HG02973 (cell line): ENCODE data around the gene NKX2-3.

Experiments used
- ATAC-seq: cut with Tn5 transposase; IDR thresholded peaks from one replicate; pipeline ENCODE4 v1.9.1; 2021; ENCODE audit warnings: moderate library complexity; ENCODE audit not compliant: unreplicated experiment

The NKX2-3 gene

DNA sequence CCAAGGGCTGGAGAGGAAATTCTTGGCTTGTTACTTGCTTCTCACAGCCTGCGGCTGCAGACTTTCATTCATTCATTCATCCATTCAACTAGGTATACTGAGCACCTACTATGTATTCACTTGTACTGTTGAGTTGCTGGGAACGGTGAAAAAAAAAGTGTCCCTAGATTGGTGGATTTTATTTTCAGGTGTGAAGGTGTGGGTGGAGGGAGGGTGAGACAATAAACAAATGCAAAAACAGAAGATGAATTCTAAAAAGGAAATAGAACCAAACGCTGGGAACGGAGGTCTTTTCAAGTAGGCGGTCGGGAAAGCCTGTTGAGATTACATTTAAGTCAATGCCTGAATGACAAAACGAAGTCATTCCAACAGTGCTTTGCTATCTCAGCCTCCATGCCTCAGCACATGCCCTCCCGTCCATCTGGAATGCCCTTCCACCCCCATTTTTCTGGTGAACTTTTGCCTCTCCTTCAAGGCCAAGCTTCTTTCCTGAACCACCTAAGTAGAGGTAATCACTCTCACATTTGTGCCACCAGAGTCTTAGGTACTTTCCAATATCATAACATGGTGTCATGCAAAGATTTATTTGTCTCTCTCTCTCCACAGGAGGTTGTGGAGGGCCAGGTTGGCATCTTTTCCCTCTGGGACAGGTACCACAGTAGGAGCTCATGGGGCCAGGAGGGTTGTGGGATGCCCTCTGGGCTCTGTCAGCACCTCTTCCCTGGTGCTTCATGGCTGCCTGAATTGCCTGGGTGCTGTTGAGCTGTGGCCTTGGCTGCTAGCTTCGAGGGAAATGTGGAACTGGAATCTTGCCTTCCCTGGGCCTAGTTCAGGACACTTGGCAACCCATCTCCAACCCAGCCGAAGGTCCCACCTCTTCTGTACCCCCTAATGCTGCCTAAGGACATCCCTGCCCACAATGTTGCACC lies 5.5 kb downstream of the NKX2-3 start:
- ATAC-seq = no peak

DNA sequence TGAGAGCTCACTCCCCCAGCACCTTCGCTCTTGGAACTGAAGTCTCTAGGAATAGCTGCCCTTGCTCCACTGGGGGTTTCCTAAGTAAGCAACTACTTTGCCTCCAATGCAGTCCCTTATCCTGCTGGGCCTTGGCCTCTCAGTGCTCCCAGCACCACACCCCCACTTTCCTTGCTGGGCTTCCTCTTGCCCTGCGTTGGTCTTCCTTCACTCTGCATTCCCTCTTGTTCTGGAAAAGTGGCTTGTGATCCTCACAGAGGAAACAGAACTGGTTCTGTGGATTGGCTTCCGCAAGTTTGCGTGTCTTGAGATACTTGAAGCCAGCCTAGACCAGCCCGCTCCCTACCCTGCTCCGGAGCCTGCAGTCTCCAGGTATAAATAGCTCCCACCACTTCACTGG lies 6.4 kb downstream of the NKX2-3 start:
- ATAC-seq = no peak

DNA sequence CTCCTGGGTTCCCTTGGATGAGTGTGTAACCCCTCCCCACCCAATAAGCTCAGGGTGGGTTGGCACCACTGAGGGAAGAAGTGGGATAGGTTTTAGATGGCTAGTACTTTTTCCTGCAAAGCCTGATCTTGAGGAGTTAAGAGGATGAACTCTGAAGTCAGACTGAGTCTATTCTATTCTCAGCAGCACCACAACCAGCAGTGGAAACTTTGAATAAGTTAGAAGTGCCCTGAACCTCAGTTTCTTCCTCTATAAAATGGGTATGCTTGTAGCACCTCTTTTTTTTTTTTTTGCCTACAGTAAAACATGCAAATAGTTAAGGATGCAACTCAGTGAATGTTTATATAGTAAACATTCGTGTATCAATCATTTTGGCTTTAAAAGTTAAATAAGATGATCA lies 7.1 kb downstream of the NKX2-3 start:
- ATAC-seq = no peak

DNA sequence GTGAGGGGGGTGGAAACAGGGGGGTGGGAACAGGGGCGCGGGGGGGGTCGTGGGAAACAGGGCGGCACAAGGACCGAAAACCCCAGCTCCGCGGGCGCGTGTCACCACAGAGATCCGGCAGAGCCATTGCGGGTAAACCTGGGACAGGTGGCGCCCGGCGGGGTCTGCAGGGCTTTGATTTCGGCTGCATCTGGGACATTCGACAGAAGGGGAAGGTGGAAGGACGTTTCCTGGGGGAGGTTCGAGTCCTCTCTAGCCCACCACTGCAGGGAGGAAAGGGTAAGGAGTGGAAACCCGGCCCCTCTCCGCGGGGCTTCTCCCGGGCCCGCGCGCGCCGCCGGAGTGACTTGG lies 7.5 kb downstream of the NKX2-3 start:
- ATAC-seq = no peak

DNA sequence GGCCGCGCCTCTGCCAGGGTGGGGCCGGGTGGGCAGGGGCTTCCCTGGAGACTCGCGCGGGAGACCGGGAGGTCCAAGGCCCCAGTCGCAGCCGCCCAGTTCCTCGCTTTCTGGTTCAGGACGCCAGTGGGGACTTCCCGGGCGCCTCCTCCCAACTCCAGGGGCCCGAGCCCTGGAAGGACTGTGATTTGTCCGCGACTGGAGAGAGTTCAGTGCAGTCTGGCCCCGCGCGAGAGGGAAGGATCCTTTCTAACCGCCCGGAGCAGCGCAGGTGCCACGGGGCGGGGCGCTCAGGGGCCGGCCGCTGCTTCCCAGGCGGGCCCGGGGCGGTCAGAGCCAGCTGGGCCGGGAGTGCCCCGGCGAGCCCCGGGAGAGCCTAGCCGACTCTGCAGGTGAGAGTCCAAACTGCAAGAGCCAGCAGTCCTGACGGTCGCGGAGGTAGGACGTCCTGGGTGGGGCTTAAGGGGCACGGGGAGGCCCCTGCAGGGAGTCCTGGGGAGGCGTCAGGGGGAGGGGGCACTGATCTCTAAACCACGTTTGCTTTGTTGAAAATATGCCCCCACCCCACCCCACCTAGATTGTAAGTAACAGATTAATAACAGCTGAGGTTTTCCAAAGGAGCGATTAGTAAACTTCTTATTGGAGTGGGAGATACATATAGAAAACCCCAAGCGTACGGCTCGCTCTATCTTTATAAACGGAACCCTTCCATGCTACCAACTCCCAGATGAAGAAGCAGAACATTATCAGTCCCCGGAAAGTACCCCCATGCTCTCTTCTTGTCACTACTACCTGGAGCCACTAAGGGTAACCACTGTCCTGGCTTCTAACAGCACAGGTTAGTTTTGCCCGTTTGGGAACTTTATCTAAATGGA lies 8.2 kb downstream of the NKX2-3 start:
- ATAC-seq = no peak

DNA sequence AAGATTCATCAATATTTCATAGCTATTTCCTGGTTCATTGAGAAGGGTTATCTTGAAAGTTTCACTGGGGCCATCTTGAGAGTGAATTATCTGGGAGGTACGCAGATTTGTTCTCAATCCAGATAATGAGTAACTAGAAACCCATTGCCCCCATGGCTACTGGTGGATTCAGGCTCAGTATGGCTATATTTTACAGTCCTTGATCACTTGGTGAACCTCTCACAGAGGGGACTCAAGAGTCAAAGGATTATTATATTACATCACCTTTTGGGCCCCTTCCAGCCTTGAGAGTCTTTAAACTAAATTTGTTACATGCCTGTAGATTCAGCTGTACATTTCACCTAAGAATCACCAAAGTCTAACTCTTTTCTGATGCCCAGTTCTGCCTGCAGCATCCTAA lies 11.6 kb downstream of the NKX2-3 start:
- ATAC-seq = no peak

DNA sequence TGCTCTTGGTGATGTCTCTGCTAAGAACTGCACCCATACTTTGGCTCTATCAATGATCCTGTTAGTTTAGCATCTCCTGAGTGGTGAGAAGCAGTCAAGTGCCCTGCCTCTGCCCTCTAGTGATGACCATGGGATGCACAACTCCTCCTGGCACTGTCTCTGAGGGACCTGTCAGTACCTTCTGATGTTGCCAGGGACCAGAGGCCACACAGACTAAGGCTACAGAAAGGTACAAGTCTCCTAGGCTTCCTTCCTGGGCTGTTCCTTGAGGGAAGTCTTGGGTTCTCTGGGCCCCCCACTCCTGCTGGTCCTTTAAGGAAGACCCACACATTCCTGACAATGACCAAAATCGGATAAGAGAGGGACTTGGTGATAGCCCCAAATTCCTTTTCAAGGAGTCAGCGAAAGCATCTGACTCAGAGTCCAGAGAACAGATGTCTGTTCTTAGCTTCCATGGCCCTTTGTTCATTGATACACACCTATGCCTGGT lies 15.3 kb downstream of the NKX2-3 start:
- ATAC-seq = no peak

DNA sequence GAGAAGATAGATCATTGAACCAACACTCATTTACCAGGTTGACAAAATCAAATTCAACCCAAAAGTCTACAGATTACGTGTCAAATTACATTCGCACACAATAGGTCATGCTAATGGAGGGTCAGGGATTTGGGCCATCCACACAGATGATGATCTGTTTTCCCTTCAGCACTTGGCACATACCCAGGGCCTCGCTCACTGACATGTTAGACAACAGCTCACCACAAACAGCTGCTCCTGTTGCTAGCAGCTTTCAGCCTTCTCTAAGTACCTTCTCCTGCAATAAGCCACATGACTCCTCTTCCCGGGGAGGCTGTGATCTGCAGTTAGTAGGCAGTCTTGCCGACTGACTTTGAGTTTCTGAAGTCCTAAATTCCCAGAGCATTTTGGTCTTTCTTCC lies 18.4 kb downstream of the NKX2-3 start:
- no peak for ATAC-seq

DNA sequence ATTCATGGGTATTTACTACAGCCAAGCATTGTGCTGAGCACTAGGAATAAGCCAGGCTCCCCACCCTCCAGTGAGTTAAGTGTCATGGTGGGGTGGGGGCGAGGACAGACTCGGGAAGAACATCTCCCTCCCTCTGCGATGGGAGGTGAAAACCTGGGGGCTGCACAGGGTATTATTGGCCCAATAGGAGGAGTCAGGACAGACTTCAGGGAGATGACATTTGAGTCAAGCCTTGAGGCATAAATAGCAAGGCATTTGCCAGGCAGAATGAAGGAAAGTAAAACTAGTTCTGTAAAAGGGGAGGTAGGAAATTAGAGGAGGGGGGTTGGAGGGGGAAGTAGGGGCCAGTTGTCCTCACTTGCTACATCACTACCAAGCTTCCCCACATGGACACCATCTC lies 18.9 kb downstream of the NKX2-3 start:
- no peak for ATAC-seq

DNA sequence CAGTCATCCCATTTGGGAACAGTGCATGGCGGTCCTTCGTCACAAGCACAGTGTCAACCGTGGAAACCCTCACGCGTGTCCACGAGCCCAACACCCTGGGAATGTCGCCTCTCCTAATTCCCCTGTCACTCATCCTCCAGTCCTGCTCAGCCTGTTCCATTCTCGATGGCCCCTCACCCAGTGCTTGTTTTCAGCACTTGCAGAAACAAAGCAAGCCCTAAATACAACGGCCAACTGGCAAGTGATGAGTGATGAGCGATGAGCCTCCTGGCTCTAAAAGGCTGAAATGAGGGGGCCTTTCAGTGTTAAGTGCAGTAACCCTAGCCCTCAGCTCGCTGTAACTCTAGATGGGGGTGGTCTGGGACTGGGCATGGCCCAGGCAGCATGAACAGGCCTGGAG lies 22.6 kb downstream of the NKX2-3 start:
- ATAC-seq = no peak

DNA sequence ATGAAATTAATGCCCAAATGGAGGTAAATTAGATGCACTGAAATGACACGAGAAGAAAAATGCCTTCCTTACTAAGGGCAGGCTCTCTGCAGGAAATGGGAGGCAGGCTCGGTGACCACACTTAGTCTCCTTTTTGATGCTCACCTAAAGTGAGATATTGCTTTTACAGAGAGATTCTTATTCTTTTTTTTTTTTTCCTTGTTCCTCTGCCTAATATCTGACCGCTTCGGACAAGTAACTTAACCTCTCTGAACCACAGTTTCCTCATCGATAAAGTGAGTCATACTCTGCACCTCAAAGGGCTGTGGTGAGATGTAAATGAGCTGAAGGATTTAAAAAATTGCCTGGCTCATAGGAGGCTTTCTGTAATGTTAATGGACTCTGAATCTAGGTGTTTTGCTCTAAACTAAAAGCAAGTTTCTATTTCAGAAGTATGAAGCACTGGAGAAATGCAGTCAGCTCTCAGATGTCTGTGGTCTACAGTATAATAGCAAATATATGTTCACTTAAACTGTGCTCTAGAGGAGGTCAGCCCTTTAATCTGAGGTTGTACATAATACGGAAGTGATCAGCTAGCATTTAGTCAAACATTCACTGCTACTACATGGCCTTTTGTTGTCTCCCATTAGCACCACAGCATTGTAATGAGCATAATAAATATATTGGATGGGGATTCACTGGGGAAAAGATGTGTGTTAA lies 23.2 kb downstream of the NKX2-3 start:
- peak; percentile 91 for ATAC-seq

DNA sequence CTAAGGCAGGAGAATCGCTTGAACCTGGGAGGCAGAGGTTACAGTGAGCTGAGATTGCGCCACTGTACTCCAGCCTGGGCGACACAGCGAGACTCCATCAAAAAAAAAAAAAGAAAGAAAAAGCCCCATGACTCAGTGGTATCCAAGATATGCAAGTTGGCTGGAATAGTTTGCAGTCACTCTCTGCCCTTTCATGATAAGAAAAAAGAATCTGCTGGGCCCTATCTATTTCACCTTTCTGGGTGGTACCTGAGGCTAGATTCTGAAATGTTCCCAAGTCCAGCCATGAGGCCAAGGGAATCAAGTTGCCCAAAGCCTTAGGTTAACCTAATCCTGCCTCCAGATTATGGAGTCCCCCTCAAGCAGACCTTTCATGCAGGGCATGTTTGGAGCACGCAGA lies 24.3 kb downstream of the NKX2-3 start:
- no peak for ATAC-seq

DNA sequence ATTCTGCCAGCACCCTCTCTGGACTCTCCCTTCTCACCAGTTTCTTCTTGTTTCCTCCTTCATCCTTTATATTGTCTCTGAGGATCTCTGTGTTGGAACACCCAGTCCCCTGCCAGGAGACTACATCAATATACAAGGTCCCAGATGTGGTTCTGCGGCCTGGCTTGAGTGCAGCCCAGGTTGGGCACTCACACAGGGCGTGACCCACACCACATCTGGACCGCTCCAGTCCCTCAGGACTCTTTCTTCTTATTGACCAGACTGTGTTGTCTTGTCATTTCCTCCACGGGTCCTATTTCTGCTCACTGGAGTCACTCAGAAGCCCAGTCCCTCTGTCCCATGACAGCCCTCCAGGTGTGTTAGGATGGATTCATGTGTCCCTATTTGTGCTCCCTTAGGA lies 26.0 kb downstream of the NKX2-3 start:
- no peak for ATAC-seq

DNA sequence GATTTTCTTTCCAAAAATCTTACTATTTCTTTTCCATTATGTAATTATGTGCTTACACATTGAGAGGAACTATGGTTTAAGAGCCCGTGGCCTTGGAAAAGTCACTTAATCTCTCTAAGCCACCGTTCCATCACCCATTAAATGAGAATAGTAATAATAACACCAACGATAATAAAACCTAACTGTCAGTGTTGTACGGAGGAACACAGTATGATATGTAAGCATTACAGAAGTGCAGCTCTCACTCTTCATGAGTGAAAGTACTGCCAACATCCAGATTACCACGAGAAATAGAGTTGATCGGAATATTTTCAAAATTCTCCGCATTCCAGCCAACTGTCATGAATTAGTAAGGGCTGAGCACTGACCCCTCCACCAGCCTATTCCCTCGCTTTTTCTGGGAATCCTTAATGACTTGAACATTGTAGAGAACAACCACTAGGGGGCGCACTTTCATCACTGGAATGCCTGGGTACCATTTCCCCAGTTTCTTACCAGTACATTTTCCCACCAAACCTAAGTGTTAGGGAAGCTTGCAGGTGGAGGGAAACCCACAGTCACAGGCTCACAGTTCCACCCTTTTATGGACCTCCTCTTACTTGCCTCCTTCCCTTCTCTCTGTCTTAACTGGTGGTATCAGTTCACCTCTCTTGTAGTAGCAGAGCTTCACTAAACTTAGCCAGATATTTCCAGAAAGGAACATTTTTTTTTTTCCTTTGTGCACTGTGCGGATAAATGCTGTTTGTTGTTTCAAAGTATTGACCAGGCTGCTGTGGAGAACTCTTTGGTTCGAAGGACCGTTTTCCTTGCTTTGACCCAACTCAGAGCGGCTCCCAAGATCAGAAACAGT lies 27.8 kb downstream of the NKX2-3 start:
- ATAC-seq = no peak

DNA sequence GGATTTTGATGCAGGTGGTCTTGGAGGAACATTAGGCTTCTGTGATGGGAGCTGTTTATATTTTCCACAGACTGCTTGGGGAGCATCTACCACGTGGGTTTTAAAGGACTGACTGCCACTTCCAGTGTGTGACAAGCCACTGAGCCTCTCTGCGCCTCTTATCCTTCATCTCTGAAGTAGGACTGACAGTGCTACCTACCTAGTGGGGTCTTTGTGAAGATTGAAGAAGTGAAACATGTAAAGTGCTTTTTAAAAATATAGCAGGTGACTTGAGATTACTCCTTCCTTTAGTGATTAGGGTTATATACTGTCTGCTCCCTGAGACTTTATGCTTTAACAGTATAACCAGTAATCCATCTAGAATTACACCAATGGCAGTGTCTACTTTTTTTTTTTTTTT lies 29.9 kb downstream of the NKX2-3 start:
- ATAC-seq = no peak

DNA sequence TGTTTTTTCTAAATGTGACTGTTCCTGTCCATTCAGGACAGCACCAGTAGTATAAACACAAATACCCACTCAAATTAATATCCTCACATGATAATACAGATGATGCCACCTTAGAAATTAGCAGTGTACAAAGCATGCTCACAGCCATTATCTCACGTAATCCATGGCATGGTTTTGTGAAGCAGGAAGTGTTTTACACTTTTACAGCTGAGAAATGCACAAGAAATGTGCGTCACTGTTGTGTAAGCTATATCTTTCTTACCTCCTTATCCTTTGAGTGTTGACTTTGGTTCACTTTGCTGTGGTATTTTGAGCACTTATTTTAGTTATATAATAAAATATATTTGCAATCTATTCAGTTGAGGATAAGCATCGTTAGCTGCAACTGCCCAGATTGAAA lies 31.6 kb downstream of the NKX2-3 start:
- ATAC-seq = no peak

DNA sequence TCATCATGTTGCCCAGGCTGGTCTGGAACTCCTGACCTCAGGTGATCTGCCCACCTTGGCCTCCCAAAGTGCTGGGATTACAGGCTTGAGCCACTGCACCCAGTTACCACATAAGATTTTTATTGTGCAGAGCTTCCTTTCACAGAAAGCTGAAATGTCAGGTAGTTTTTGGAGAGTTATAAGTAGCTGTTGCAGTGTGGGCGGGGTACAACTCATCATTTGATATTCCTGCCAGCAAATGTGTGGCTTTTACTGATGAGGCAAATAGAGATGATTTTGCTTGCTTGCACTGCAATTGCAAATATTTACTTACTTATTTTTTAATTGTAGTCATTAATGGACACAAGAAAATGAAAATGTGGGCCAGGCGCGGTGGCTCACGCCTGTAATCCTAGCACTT lies 32.4 kb downstream of the NKX2-3 start:
- ATAC-seq = no peak

DNA sequence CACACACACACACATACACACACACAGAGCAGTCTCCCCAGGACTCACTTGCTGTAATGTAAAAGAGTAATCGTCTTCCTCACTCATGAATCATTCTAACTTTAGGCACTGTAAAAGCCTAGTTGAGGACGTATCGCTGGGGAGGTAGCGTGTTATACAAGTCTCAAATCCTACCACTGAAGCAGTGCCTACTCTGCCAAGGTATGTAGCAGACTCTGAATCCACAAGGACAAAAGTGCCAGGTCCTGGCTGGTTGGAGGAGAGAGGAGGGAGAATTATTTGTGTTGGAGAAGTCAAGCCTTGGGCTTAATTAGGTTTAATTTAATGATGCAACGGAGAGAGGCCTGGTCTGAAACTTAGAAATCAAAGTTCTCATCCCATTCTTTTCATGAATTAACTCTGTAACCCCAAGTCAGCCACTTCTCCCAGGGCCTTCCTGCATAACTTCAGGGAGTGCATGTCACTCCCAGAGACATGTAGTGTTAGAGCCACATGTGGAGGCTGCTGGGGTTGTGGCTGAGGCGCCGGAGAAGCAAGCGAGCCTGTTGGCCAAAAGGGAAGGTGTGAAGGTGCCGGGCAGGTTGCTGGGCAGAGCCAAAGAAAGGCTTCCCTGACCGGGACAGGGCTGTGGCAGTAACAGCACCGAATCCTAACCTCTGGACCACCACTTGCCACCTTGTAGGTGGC lies 36.7 kb downstream of the NKX2-3 start:
- no peak for ATAC-seq

DNA sequence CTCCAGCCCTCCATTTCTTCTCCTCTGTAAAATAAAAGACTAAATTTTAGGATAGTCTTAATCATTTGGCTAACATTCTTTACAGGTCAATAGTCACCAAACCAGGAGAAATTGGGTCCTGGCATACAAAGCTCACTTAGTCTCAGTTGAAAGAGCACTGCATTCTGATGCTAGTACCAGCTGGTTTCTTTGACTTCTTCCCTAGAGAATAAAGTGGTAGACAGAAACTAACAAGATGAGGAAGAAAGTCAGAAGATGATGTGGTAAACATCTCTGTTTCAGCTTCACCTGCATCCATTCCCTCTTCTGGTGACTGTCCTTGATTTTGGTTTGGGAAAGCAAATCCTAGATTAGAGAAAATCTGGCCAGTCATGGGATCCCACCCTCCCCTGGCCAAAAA lies 37.2 kb downstream of the NKX2-3 start:
- ATAC-seq = no peak

DNA sequence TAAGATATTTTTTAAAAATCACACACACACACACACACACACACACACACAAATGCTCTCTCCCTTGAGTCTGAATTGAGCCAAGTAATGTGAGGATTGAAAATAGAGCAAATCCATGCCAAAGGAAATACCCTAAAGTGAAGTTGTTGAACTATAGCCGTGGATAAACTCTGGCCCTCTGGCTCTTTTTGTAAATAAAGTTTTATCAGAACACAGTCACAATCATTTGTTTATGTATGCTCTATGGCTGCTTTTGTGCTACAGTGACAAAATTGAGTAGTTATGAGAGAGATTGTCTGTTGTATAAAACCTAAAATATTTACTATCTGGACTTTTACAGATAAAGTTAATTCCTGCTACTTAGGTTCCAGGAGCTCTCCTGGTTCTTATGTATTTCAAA lies 39.1 kb downstream of the NKX2-3 start:
- no peak for ATAC-seq
